ENCODE data around the gene HDAC4. TPM values are rescaled to one million over a fixed set of nuclear protein-coding genes. Genes with fewer than 3 reads are reported as not detected.

Gene HDAC4
- total and polyA plus RNA-seq, 10 of the 15 experiments (the other 5 are each of a cell fraction or from before 2014, with no cell fraction given) = 0.22 to 15.7 (median 4.8) TPM

DNA sequence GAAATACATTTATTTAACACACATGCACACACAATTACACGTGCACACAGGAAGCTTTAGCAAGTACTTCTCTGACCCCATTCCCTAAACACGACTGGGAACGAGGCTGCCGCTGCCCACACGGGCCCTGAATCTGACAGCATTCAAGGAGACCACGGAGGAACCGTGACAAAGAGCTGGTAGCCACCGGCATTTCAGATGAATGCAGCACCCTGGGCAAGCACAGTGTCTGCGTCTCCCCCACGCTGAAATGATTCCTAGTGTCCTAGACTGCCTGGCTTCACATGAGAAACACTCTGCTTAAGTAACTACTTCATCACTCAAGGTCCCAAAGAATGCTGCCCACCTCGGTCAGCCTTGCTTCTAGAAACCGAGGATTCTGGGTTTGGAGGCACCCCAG is 95.0 kb downstream of the HDAC4 start:
- in situ Hi-C loops (cut with MboI) (no loop called here), intact Hi-C loops (cut with micrococcal nuclease; ENCODE audit: unreplicated experiment) (no loop called here)
- ATAC-seq (no peak), DNase-seq (ENCODE audit: low read depth, low spot score) (no peak), FAIRE-seq (no peak)
- no peaks in the 10 kb centered on the region for H3K9me3 ChIP-seq (replicated peaks; ENCODE audit: control insufficient read depth, insufficient read depth, low read length)
- no peak overlapping the region for H2AFZ ChIP-seq (ENCODE audit: control insufficient read depth, low read depth, low read length)
- no peaks in the 10 kb centered on the region; the same call in 1 of the 2 replicates for H4K20me1 ChIP-seq (ENCODE audit: control insufficient read depth, insufficient read depth)
- ChIA-PET POLR2A (no interaction called here), CTCF (no interaction called here), RAD21 (ENCODE audit: unreplicated experiment) (no interaction called here), SMC1A (ENCODE audit: uncharacterized antibody, unreplicated experiment) (interaction anchor here (0.6 kb wide), 1 partner anchor 481 kb away, joined by 3 read pairs; no protein-coding TSS in a partner anchor)
- 88% methylated on average over 12 of the region's 12 CpGs for WGBS (ENCODE audit: insufficient coverage, insufficient replicate concordance, low lambda C conversion rate, missing lambda C conversion rate)
- peaks cover 22% of the 10 kb centered on the region for H3K4me1 ChIP-seq (ENCODE audit: control insufficient read depth, insufficient read depth, low read length)
- no peaks in the 10 kb centered on the region for H3K27me3 ChIP-seq (replicated peaks in 1 of 2; ENCODE audit: control insufficient read depth in 2 of 2, insufficient read depth in 2 of 2, low read length in 1 of 2)
- BruUV-seq (replicated peaks) = no TSS peak
- no peak overlapping the region for H3K4me2 ChIP-seq (ENCODE audit: control insufficient read depth, insufficient read depth)
- no peak overlapping the region for H3K27ac ChIP-seq (ENCODE audit: control insufficient read depth, insufficient read depth)
- H3K36me3 ChIP-seq (ENCODE audit: control insufficient read depth in 2 of 2, insufficient read depth in 2 of 2, low read length in 1 of 2) = no peaks in the 10 kb centered on the region; a peak in 2 of 4 replicates
- no peak overlapping the region for H3K9ac ChIP-seq (ENCODE audit: control insufficient read depth, insufficient read depth, low read length)
- H3K79me2 ChIP-seq (ENCODE audit: control insufficient read depth, insufficient read depth, low read length) = no peaks in the 10 kb centered on the region
- no peak overlapping the region for H3K4me3 ChIP-seq
- TF ChIP-seq LARP7 (IDR thresholded peaks at IDR 0.05) = no peak
- TF ChIP-seq PML (IDR thresholded peaks at IDR 0.05; ENCODE audit: low read length) = no peak
- no peak for TF ChIP-seq ZNF274 (IDR thresholded peaks at IDR 0.05; ENCODE audit: insufficient read depth, insufficient read length)
- TF ChIP-seq NFIC (IDR thresholded peaks at IDR 0.05; ENCODE audit: low read depth, low read length) = no peak
- no peak for TF ChIP-seq ZBTB11 (CRISPR knock-in tag; IDR thresholded peaks at IDR 0.05)
- no peak for TF ChIP-seq TCF12 (IDR thresholded peaks at IDR 0.05; ENCODE audit: low read depth, low read length)
- TF ChIP-seq CBX3 (IDR thresholded peaks at IDR 0.05; ENCODE audit: borderline replicate concordance, low read depth) = no peak
- TF ChIP-seq MYB (IDR thresholded peaks at IDR 0.05; ENCODE audit: borderline replicate concordance, low read depth, low read length) = no peak
- TF ChIP-seq ZSCAN29 (IDR thresholded peaks at IDR 0.05) = no peak
- no peak for TF ChIP-seq POLR2A (IDR thresholded peaks at IDR 0.05; ENCODE audit: low read depth, low read length)
- no peak for TF ChIP-seq RELA (IDR thresholded peaks at IDR 0.05; ENCODE audit: borderline replicate concordance, partially characterized antibody)
- TF ChIP-seq ZBTB33 (IDR thresholded peaks at IDR 0.05) = no peak
- no peak for TF ChIP-seq ZBTB4 (CRISPR knock-in tag; IDR thresholded peaks at IDR 0.05)
- no peak for TF ChIP-seq NFYB (IDR thresholded peaks at IDR 0.05; ENCODE audit: insufficient read depth, low read depth, low read length)
- TF ChIP-seq E2F8 (IDR thresholded peaks at IDR 0.05; ENCODE audit: low read depth, partially characterized antibody) = no peak

Data from GM12878 (cell line).